GM12878 (cell line): ENCODE results near the gene SEMA4D. TPM values are rescaled to one million over a fixed set of nuclear protein-coding genes. Genes with fewer than 3 reads are reported as not detected.

ENCODE experiments used
- ATAC-seq: fragments of 200-7000 bp; cut with Tn5 transposase; 3 replicates; pipeline ENCODE4 v1.9.1; 2020; ENCODE audit warnings: mild to moderate bottlenecking, moderate library complexity
- BruUV-seq: library from RNA; stranded (reverse); fragments of 400-500 nt; replicated peaks from 2 replicates; lab custom pipeline; 2021; lab: Mats Ljungman, UMichigan
- CTCF ChIA-PET: fragments of 300-600 bp; sonication (Branson Sonifier 250); formaldehyde crosslinking; extraction: SDS; loops from one replicate; lab custom pipeline; 2021; ENCODE audit warnings: inconsistent platforms; lab: Yijun Ruan, JAX
- POLR2A ChIA-PET: fragments of 350-600 bp; formaldehyde crosslinking; extraction: SDS; loops from one replicate; lab custom pipeline; 2021; ENCODE audit warnings: inconsistent platforms; lab: Charles Lee
- RAD21 ChIA-PET: fragments of 300-600 bp; sonication (Branson Sonifier 250); formaldehyde crosslinking; loops from one replicate; lab custom pipeline; 2023; ENCODE audit warnings: antibody characterized with exemption; ENCODE audit not compliant: unreplicated experiment; lab: Charles Lee
- SMC1A ChIA-PET: fragments of 300-600 bp; sonication (Branson Sonifier 250); formaldehyde crosslinking; loops from one replicate; lab custom pipeline; 2023; ENCODE audit not compliant: unreplicated experiment, uncharacterized antibody; lab: Charles Lee
- DNase-seq: peaks from one replicate; pipeline ENCODE4 v3.0.0-alpha.2; 2011; ENCODE audit warnings: low read depth, low spot score
- FAIRE-seq: peaks from 3 replicates; lab custom pipeline; 2011; peaks lifted over from hg19 to GRCh38; lab: Jason Lieb, UNC
- H2AFZ ChIP-seq: 2 replicates; pipeline ENCODE4 v1.6.0; 2011; ENCODE audit warnings: low read depth, low read length, control low read depth; ENCODE audit not compliant: control insufficient read depth
- H3K27ac ChIP-seq: 2 replicates; pipeline ENCODE4 v1.5.1; 2011; ENCODE audit warnings: control low read depth; ENCODE audit not compliant: control insufficient read depth, insufficient read depth
- H3K27me3 ChIP-seq, 2 experiments: replicated peaks in 1 of 2; 2 replicates each; pipeline versions ENCODE4 v1.6.0 to v1.6.1; 2011; ENCODE audit warnings: low read length in 1 of 2; ENCODE audit not compliant: control insufficient read depth in 2 of 2, insufficient read depth in 2 of 2
- H3K36me3 ChIP-seq, 2 experiments: 2 replicates each; pipeline ENCODE4 v1.5.1; 2011; ENCODE audit warnings: low read length in 1 of 2; ENCODE audit not compliant: control insufficient read depth in 2 of 2, insufficient read depth in 2 of 2
- H3K4me1 ChIP-seq: 2 replicates; pipeline ENCODE4 v1.6.1; 2011; ENCODE audit warnings: mild to moderate bottlenecking, low read length, moderate library complexity, mixed read lengths; ENCODE audit not compliant: control insufficient read depth, insufficient read depth
- H3K4me2 ChIP-seq: 2 replicates; pipeline ENCODE4 v1.6.0; 2011; ENCODE audit warnings: control low read depth; ENCODE audit not compliant: control insufficient read depth, insufficient read depth
- H3K4me3 ChIP-seq: fragments of 200-600 bp; sonication (generic); 2 replicates; pipeline ENCODE4 v1.5.1; 2016
- H3K79me2 ChIP-seq: 2 replicates; pipeline ENCODE4 v1.6.0; 2011; ENCODE audit warnings: low read length; ENCODE audit not compliant: control insufficient read depth, insufficient read depth
- H3K9ac ChIP-seq: 2 replicates; pipeline ENCODE4 v1.8.0; 2011; ENCODE audit warnings: low read length, control low read depth, mixed read lengths; ENCODE audit not compliant: control insufficient read depth, insufficient read depth
- H3K9me3 ChIP-seq: replicated peaks from 3 replicates; pipeline ENCODE4 v1.5.1; 2011; ENCODE audit warnings: mild to moderate bottlenecking, low read length; ENCODE audit not compliant: control insufficient read depth, insufficient read depth
- H4K20me1 ChIP-seq: 2 replicates; pipeline ENCODE4 v1.6.0; 2011; ENCODE audit not compliant: control insufficient read depth, insufficient read depth
- CEBPB ChIP-seq, 2 experiments: fragments of 150-350 bp in 1 of 2; IDR thresholded peaks; 2 replicates each; pipeline ENCODE4 v1.6.1; 2012 to 2014; ENCODE audit warnings: low read depth in 2 of 2, low read length in 2 of 2, borderline replicate concordance in 1 of 2, inconsistent platforms in 1 of 2
- MTA3 ChIP-seq: IDR thresholded peaks from 2 replicates; pipeline ENCODE4 v1.6.1; 2012; ENCODE audit warnings: low read length, inconsistent platforms, borderline replicate concordance
- MXI1 ChIP-seq: fragments of 150-350 bp; IDR thresholded peaks from 2 replicates; pipeline ENCODE4 v1.6.1; 2011; ENCODE audit warnings: low read depth, mild to moderate bottlenecking, inconsistent platforms, low read length, improper control_type of control experiment
- NRF1 ChIP-seq: conservative IDR thresholded peaks from 2 replicates; pipeline ENCODE4 v1.6.1; 2011; ENCODE audit warnings: mild to moderate bottlenecking, low read depth, low read length, improper control_type of control experiment
- RELA ChIP-seq: fragments of 450-650 bp; IDR thresholded peaks from 2 replicates; pipeline ENCODE4 v1.8.0; 2014; ENCODE audit warnings: borderline replicate concordance; ENCODE audit not compliant: partially characterized antibody
- SMAD1 ChIP-seq: fragments of 450-650 bp; IDR thresholded peaks from 2 replicates; pipeline ENCODE4 v1.6.1; 2018; ENCODE audit warnings: mild to moderate bottlenecking, low read depth; ENCODE audit not compliant: partially characterized antibody
- TAF1 ChIP-seq: IDR thresholded peaks from 2 replicates; pipeline ENCODE4 v1.6.1; 2011; ENCODE audit warnings: mild to moderate bottlenecking, low read depth, low read length, borderline replicate concordance
- ZNF592 ChIP-seq: fragments of 450-650 bp; IDR thresholded peaks from 2 replicates; pipeline ENCODE4 v1.6.1; 2017; ENCODE audit warnings: mild to moderate bottlenecking, moderate library complexity
- WGBS: methylation state at CpG from one replicate; pipeline ENCODE4 v1.1.6; 2016; ENCODE audit warnings: low lambda C conversion rate; ENCODE audit not compliant: insufficient replicate concordance, insufficient coverage; ENCODE audit errors: missing lambda C conversion rate; 5-methylcytosine and 5-hydroxymethylcytosine counted together
- in situ Hi-C: fragments of 300-500 bp; cut with MboI; formaldehyde crosslinking; loops from 9 replicates; pipeline ENCODE4 v1.14.3; 2018; ENCODE audit warnings: mixed read lengths
- intact Hi-C: fragments of 100-400 bp; cut with micrococcal nuclease; formaldehyde crosslinking; loops from one replicate; pipeline ENCODE4 v1.14.2; 2022; ENCODE audit not compliant: unreplicated experiment
- polyA plus RNA-seq, 11 experiments: library from polyadenylated mRNA; depleted of rRNA in 4 of 11; unstranded in 6 of 11; stranded (reverse) in 5 of 11; fragments of >200 nt; fragmentation: Nextera tagmentation in 4 of 11; fragmentation: Illumina TruSeq in 1 of 11; extraction: Ambion mirVana in 4 of 11; extraction: Trizol in 1 of 11; gene quantifications; 1 replicate in 1 of 11; 2 replicates in 10 of 11; pipeline versions ENCODE4 v1.2.1 to v1.2.3, GENCODE V29; 2011 to 2016; ENCODE audit warnings: inconsistent platforms in 2 of 11, missing spikeins in 2 of 11, low read depth in 1 of 11
- total RNA-seq, 4 experiments: library from RNA; depleted of rRNA in 3 of 4; stranded (reverse); fragments of >200 nt in 3 of 4; fragmentation: Illumina TruSeq in 1 of 4; extraction: Trizol in 1 of 4; gene quantifications; 2 replicates each; pipeline versions ENCODE4 v1.2.1 to v1.2.3, GENCODE V29; 2013 to 2021
- TF ChIP-seq, protein P1 (sequence below): fragments of 450-650 bp; formaldehyde crosslinking; IDR thresholded peaks from 2 replicates; pipeline ENCODE4 v1.4.0; 2022; ENCODE audit warnings: mild to moderate bottlenecking, moderate library complexity
- TF ChIP-seq, protein P2 (sequence below): fragments of 150-350 bp; IDR thresholded peaks from 2 replicates; pipeline ENCODE4 v1.6.1; 2016; ENCODE audit warnings: low read depth, low read length

The SEMA4D gene
- total and polyA plus RNA-seq, 10 of the 15 experiments (the other 5 are each of a cell fraction or from before 2014, with no cell fraction given), result 15.1 to 136 (median 39.6) TPM

- H3K4me1 ChIP-seq, result peaks cover 49% of the 10 kb centered on the region
- H3K27me3 ChIP-seq, result no peaks in the 10 kb centered on the region
- peak overlapping the region; percentile 56 for H3K9ac ChIP-seq
- 1% methylated on average over 11 of the region's 11 CpGs for WGBS
- ChIA-PET CTCF (interaction anchor here (0.5 to 3.1 kb wide), 12 partner anchors 8 to 147 kb away, joined by 3 to 34 read pairs (median 3); no protein-coding TSS in a partner anchor), SMC1A (interaction anchor here (0.9 to 2.9 kb wide), 19 partner anchors 9 to 147 kb away, joined by 3 to 27 read pairs (median 5); no protein-coding TSS in a partner anchor), RAD21 (interaction anchor here (0.6 to 4.0 kb wide), 8 partner anchors 18 to 96 kb away, joined by 3 to 28 read pairs (median 4); no protein-coding TSS in a partner anchor), POLR2A (interaction anchor here (0.9 to 1.5 kb wide), 10 partner anchors 9 to 104 kb away, joined by 3 to 5 read pairs (median 4); no protein-coding TSS in a partner anchor)
- H3K36me3 ChIP-seq, result no peaks in the 10 kb centered on the region
- no peaks in the 10 kb centered on the region for H4K20me1 ChIP-seq
- H3K4me2 ChIP-seq, result peak overlapping the region; percentile 74
- ATAC-seq (peak; percentile 95), FAIRE-seq (peak; percentile 83), DNase-seq (peak; percentile 83)
- in situ Hi-C loops (no loop called here), intact Hi-C loops (loop anchor here (2.0 kb wide), 1 partner anchor 58 kb away; no protein-coding TSS in a partner anchor)
- H3K9me3 ChIP-seq, result no peaks in the 10 kb centered on the region; the same call in 2 of the 3 replicates
- H3K27ac ChIP-seq, result peak overlapping the region; percentile 85
- peak overlapping the region; percentile 24; the same call in 1 of the 2 replicates for H3K4me3 ChIP-seq
- H3K79me2 ChIP-seq, result no peaks in the 10 kb centered on the region
- BruUV-seq, result no TSS peak
- H2AFZ ChIP-seq, result peak overlapping the region; percentile 91
- TF ChIP-seq RELA (peak; percentile 68), NRF1 (no peak), MXI1 (peak; percentile 41; the same call in 1 of the 2 replicates), TAF1 (peak; percentile 65; the same call in 1 of the 2 replicates), CEBPB (IDR thresholded peaks at IDR 0.05; ENCODE audit: borderline replicate concordance in 1 of 2, low read depth in 2 of 2, low read length in 2 of 2) (no peak), ZNF592 (no peak; the same call in 1 of the 2 replicates), MTA3 (peak; percentile 46; the same call in 1 of the 2 replicates), SMAD1 (no peak)
- TF ChIP-seq, protein P1, sequence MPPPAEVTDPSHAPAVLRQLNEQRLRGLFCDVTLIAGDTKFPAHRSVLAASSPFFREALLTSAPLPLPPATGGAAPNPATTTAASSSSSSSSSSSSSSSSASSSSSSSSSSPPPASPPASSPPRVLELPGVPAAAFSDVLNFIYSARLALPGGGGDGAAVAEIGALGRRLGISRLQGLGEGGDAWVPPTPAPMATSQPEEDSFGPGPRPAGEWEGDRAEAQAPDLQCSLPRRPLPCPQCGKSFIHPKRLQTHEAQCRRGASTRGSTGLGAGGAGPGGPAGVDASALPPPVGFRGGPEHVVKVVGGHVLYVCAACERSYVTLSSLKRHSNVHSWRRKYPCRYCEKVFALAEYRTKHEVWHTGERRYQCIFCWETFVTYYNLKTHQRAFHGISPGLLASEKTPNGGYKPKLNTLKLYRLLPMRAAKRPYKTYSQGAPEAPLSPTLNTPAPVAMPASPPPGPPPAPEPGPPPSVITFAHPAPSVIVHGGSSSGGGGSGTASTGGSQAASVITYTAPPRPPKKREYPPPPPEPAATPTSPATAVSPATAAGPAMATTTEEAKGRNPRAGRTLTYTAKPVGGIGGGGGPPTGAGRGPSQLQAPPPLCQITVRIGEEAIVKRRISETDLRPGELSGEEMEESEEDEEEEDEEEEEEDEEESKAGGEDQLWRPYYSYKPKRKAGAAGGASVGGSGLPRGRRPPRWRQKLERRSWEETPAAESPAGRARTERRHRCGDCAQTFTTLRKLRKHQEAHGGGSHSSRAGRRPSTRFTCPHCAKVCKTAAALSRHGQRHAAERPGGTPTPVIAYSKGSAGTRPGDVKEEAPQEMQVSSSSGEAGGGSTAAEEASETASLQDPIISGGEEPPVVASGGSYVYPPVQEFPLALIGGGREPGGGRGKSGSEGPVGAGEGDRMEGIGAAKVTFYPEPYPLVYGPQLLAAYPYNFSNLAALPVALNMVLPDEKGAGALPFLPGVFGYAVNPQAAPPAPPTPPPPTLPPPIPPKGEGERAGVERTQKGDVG (CRISPR knock-in tag), result no peak
- TF ChIP-seq, protein P2, sequence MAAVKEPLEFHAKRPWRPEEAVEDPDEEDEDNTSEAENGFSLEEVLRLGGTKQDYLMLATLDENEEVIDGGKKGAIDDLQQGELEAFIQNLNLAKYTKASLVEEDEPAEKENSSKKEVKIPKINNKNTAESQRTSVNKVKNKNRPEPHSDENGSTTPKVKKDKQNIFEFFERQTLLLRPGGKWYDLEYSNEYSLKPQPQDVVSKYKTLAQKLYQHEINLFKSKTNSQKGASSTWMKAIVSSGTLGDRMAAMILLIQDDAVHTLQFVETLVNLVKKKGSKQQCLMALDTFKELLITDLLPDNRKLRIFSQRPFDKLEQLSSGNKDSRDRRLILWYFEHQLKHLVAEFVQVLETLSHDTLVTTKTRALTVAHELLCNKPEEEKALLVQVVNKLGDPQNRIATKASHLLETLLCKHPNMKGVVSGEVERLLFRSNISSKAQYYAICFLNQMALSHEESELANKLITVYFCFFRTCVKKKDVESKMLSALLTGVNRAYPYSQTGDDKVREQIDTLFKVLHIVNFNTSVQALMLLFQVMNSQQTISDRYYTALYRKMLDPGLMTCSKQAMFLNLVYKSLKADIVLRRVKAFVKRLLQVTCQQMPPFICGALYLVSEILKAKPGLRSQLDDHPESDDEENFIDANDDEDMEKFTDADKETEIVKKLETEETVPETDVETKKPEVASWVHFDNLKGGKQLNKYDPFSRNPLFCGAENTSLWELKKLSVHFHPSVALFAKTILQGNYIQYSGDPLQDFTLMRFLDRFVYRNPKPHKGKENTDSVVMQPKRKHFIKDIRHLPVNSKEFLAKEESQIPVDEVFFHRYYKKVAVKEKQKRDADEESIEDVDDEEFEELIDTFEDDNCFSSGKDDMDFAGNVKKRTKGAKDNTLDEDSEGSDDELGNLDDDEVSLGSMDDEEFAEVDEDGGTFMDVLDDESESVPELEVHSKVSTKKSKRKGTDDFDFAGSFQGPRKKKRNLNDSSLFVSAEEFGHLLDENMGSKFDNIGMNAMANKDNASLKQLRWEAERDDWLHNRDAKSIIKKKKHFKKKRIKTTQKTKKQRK, result no peak
Measured at GRCh38 chr9:89522261-89522958, 24.5 kb upstream of the SEMA4D start.
